ENCODE results near the gene TSPAN8.

The TSPAN8 gene

DNA sequence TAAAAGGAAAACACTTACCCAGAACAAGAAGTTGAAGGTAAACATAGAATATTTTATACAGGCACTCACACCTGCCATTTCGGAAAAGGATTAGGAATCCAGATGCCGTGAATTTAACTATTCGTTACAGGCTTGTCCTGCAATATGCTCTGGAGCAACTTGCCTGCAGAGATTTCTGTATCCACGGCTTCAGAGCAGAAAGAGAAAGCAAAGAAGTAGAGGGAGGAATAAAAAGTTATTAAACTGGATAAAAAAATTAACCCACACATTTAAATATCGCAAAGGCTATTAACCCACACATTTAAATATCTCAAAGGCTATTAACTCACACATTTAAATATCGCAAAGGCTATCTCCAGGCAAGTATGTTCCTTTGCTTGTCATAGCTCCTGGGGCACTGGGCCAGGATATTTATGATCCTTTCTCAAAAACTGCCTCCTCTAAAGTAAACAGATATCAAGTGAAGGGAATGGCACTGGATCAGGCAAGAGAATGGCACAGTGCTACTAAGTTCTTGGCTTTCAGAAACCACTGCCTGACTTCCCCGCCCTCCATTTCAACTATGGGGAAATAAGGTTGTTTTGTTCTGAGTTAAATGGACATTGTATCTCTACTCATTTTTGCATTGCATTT, at the start of gene TSPAN8:
Gene TSPAN8 (minus strand): TSS at position 399 of the 633 bp plus-strand sequence. CDS start 321 bp downstream, at position 78.
- Histone ChIP-seq H3K9me3 (no peaks in the 10 kb centered on the region), H3K4me3 (no peak within 1 kb of the TSS), H3K4me1 (no peaks in the 10 kb centered on the region), H3K36me3 (replicated peaks) (no peaks in the 10 kb centered on the region), H3K27me3 (ENCODE audit: low read depth) (0 out of 2 replicates have a peak, but pooled peaks cover 2% of the 10 kb centered on the region)
- DNase-seq (ENCODE audit: low spot score in 2 of 2) = no peak
- in situ Hi-C loops (cut with MboI; ENCODE audit: low sequenced_read_pairs) = no loop called here

DNA sequence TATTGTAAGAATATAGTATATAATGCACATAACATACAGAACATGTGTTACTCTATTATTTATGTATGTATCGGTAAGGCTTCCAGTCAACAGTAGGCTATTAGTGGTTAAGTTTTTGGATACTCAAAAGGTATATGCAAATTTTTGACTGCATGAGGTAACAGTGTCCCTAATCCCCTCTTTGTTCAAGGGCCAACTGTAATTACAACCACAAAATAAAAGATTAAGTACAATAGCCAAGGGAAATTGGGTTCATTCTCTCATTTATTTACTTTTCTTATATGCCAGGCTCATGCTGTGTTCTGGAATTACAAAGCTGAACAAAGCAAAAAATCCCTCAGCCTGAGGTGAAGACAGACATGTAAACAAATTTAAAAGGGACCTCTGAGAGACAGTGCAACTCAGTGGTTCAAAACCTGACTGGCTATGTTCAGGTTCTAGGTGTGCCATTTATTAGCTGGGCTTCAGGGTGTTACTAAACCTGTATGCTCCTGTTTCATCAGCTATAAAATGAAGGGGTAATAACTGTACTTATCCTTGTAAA, 43.4 kb upstream of the TSPAN8 start:
- Histone ChIP-seq H3K36me3 (replicated peaks) (no peaks in the 10 kb centered on the region), H3K27me3 (ENCODE audit: low read depth) (no peaks in the 10 kb centered on the region), H3K4me3 (no peak overlapping the region), H3K4me1 (peaks cover 2% of the 10 kb centered on the region; the same call in 1 of the 2 replicates), H3K9me3 (no peaks in the 10 kb centered on the region)
- peak in 1 of 2 experiments; percentile 24 for DNase-seq (ENCODE audit: low spot score in 2 of 2)
- in situ Hi-C loops (cut with MboI; ENCODE audit: low sequenced_read_pairs) = no loop called here

DNA sequence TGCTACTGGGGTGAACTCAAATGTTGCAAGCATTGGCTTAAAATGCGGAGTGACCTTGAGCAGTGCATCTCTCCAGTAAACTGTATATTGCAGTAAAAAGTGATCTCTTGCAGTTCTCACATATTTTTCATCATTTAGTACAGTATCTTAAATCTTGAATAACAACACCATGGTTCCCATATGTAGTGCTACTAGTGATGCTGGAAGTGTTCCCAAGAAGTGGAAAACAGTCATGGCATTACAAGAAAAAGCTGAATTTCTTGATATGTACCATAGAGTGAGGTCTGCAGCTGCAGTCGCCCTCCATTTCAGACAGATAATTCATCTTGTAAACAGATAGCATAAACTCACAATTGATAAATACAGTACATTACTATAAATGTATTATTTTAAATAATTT, 42.9 kb upstream of the TSPAN8 start:
- no peak for DNase-seq (ENCODE audit: low spot score in 2 of 2)
- H3K27me3 ChIP-seq (ENCODE audit: low read depth) = no peaks in the 10 kb centered on the region
- no peak overlapping the region for H3K4me3 ChIP-seq
- no peaks in the 10 kb centered on the region for H3K36me3 ChIP-seq (replicated peaks)
- in situ Hi-C loops (cut with MboI; ENCODE audit: low sequenced_read_pairs) = no loop called here
- H3K4me1 ChIP-seq = peaks cover 2% of the 10 kb centered on the region; the same call in 1 of the 2 replicates
- no peaks in the 10 kb centered on the region for H3K9me3 ChIP-seq

GRCh38 chr12:71197460-71197859, 39.7 kb upstream of the TSPAN8 start:
- in situ Hi-C loops (cut with MboI; ENCODE audit: low sequenced_read_pairs) = no loop called here
- Histone ChIP-seq H3K4me3 (no peak overlapping the region), H3K4me1 (peaks cover 2% of the 10 kb centered on the region; the same call in 1 of the 2 replicates)

DNA sequence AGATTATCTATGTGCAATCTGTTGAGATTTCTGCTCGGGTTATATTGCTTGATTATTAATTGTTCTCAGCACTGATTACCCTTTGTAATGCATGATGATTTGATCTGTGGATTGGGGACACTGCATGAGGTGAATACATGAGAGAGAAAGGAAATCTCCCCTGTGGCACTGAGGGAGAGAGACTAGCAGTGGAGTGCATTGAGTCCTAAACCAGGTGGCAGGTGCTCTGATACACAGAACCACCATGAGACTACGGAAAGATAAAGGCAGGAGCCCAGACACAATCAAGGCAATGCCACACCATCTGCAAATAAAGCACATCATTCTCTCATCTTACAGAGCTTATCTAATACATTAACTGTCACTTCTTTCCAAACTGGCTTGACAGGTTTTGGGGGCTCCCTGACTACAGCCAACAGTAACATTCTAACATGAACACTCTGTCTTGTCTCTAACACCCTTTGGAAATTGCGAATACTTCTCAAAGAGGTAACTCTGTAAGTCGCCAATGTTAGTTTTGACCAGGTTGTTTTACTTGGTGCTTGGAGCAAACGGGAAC, 37.6 kb upstream of the TSPAN8 start:
- peaks cover 3% of the 10 kb centered on the region; the same call in 1 of the 2 replicates for H3K27me3 ChIP-seq (ENCODE audit: low read depth)
- no peaks in the 10 kb centered on the region for H3K9me3 ChIP-seq
- no peaks in the 10 kb centered on the region for H3K36me3 ChIP-seq (replicated peaks)
- no peak for DNase-seq (ENCODE audit: low spot score in 2 of 2)
- no peaks in the 10 kb centered on the region for H3K4me1 ChIP-seq
- no peak overlapping the region for H3K4me3 ChIP-seq
- in situ Hi-C loops (cut with MboI; ENCODE audit: low sequenced_read_pairs) = no loop called here

More at GRCh38 chr12:71197460-71197859, 39.7 kb upstream of the TSPAN8 start:
- Histone ChIP-seq H3K36me3 (replicated peaks) (no peaks in the 10 kb centered on the region), H3K27me3 (ENCODE audit: low read depth) (no peaks in the 10 kb centered on the region), H3K9me3 (no peaks in the 10 kb centered on the region)
- DNase-seq (ENCODE audit: low spot score in 2 of 2) = no peak

GRCh38 chr12:71194657-71195056, 36.9 kb upstream of the TSPAN8 start:
- peaks cover 3% of the 10 kb centered on the region; the same call in 1 of the 2 replicates for H3K27me3 ChIP-seq (ENCODE audit: low read depth)
- no peak for DNase-seq (ENCODE audit: low spot score in 2 of 2)
- in situ Hi-C loops (cut with MboI; ENCODE audit: low sequenced_read_pairs) = no loop called here

DNA sequence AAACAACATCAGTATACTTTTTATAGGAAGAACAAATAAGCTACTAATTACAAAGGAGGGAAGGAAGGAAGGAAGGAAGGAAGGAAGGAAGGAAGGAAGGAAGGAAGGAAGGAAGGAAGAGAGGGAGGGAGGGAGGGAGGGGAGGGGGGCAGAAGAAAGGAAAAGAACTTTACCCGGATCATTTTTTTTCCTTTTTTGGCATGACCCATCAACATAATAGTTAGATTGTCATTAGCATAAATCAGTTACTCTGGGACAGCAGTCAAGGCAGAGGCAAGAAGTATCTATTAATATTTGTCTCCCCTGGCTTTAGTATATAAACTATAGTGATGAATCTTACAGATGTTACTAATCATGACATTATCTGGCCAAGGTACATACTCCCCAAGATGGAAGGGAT, 35.2 kb upstream of the TSPAN8 start:
- Histone ChIP-seq H3K27me3 (ENCODE audit: low read depth) (peaks cover 3% of the 10 kb centered on the region; the same call in 1 of the 2 replicates), H3K4me1 (no peaks in the 10 kb centered on the region), H3K36me3 (replicated peaks) (no peaks in the 10 kb centered on the region), H3K9me3 (no peaks in the 10 kb centered on the region), H3K4me3 (no peak overlapping the region)
- no peak for DNase-seq (ENCODE audit: low spot score in 2 of 2)
- in situ Hi-C loops (cut with MboI; ENCODE audit: low sequenced_read_pairs) = no loop called here

More at GRCh38 chr12:71194657-71195056, 36.9 kb upstream of the TSPAN8 start:
- Histone ChIP-seq H3K4me1 (no peaks in the 10 kb centered on the region), H3K9me3 (no peaks in the 10 kb centered on the region), H3K4me3 (no peak overlapping the region), H3K36me3 (replicated peaks) (no peaks in the 10 kb centered on the region)

GRCh38 chr12:71191509-71192196, 33.9 kb upstream of the TSPAN8 start:
- DNase-seq (ENCODE audit: low spot score in 2 of 2) = no peak
- Histone ChIP-seq H3K36me3 (replicated peaks) (no peaks in the 10 kb centered on the region), H3K4me3 (no peak overlapping the region), H3K9me3 (no peaks in the 10 kb centered on the region), H3K27me3 (ENCODE audit: low read depth) (peaks cover 3% of the 10 kb centered on the region; the same call in 1 of the 2 replicates), H3K4me1 (no peaks in the 10 kb centered on the region)
- in situ Hi-C loops (cut with MboI; ENCODE audit: low sequenced_read_pairs) = no loop called here

GRCh38 chr12:71190822-71191221, 33.0 kb upstream of the TSPAN8 start:
- Histone ChIP-seq H3K27me3 (ENCODE audit: low read depth) (peaks cover 3% of the 10 kb centered on the region; the same call in 1 of the 2 replicates), H3K4me3 (no peak overlapping the region), H3K4me1 (no peaks in the 10 kb centered on the region), H3K36me3 (replicated peaks) (no peaks in the 10 kb centered on the region), H3K9me3 (no peaks in the 10 kb centered on the region)
- no peak for DNase-seq (ENCODE audit: low spot score in 2 of 2)
- in situ Hi-C loops (cut with MboI; ENCODE audit: low sequenced_read_pairs) = no loop called here

DNA sequence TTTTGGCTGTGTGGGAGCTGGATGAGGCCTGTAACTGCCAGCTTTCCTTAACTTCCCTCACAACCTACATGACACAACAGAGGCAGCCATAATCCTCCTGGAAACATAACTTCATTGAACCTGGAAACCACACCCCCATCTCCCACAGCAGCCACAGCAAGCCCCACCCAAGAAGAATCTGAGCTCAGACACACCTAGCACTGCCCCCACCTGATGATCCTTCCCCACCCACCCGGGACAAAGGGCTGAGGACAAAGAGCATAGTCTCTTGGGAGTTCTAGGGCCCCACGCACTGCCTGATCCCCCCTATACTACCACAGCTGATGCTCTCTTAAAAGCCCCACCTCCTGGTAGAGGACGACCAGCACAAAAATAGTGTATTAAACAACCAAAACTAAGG, 29.6 kb upstream of the TSPAN8 start:
- no peaks in the 10 kb centered on the region for H3K9me3 ChIP-seq
- H3K27me3 ChIP-seq (ENCODE audit: low read depth) = peaks cover 3% of the 10 kb centered on the region; the same call in 1 of the 2 replicates
- DNase-seq (ENCODE audit: low spot score in 2 of 2) = no peak
- in situ Hi-C loops (cut with MboI; ENCODE audit: low sequenced_read_pairs) = no loop called here
- no peak overlapping the region for H3K4me3 ChIP-seq
- no peaks in the 10 kb centered on the region for H3K36me3 ChIP-seq (replicated peaks)
- no peaks in the 10 kb centered on the region for H3K4me1 ChIP-seq

GRCh38 chr12:71186571-71187288, 28.9 kb upstream of the TSPAN8 start:
- Histone ChIP-seq H3K9me3 (no peaks in the 10 kb centered on the region), H3K36me3 (replicated peaks) (no peaks in the 10 kb centered on the region), H3K27me3 (ENCODE audit: low read depth) (no peaks in the 10 kb centered on the region), H3K4me1 (no peaks in the 10 kb centered on the region), H3K4me3 (no peak overlapping the region)
- DNase-seq (ENCODE audit: low spot score in 2 of 2) = no peak
- in situ Hi-C loops (cut with MboI; ENCODE audit: low sequenced_read_pairs) = no loop called here

DNA sequence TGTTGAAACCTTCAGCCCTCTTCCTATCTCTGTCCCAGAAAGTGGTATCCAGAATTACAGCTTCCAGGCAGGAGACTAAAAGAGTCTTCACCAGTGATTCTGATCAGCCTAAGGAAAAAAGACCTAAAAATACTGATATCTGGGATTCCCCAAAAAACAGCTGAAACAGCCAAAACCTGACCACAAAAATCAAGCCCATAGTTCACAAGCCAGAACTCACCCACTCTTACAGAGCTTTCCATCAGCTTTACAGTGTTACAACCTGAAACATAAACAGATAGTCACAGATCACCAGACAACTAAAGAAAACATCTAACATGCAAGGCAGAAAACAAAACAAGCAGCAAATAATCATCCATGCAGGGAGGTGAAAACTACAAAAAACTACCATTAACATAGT, 26.0 kb upstream of the TSPAN8 start:
- in situ Hi-C loops (cut with MboI; ENCODE audit: low sequenced_read_pairs) = no loop called here
- Histone ChIP-seq H3K9me3 (no peaks in the 10 kb centered on the region), H3K27me3 (ENCODE audit: low read depth) (no peaks in the 10 kb centered on the region), H3K36me3 (replicated peaks) (no peaks in the 10 kb centered on the region), H3K4me1 (no peaks in the 10 kb centered on the region), H3K4me3 (no peak overlapping the region)
- DNase-seq (ENCODE audit: low spot score in 2 of 2) = no peak

- Histone ChIP-seq H3K27me3 (ENCODE audit: low read depth) (no peaks in the 10 kb centered on the region), H3K36me3 (replicated peaks) (no peaks in the 10 kb centered on the region), H3K4me1 (no peaks in the 10 kb centered on the region), H3K4me3 (no peak overlapping the region), H3K9me3 (no peaks in the 10 kb centered on the region)
- in situ Hi-C loops (cut with MboI; ENCODE audit: low sequenced_read_pairs) = no loop called here
- no peak for DNase-seq (ENCODE audit: low spot score in 2 of 2)
Measured at GRCh38 chr12:71183018-71183417, 25.2 kb upstream of the TSPAN8 start.

Measured in HAP-1 (cell line).